Breast epithelium (tissue), 3 donors: Measurements from ENCODE around the gene MACROH2A2.

ENCODE experiments used
- POLR2A ChIP-seq: fragments of 450-650 bp; IDR thresholded peaks from one replicate; pipeline ENCODE4 v1.6.1; 2016; ENCODE audit warnings: antibody characterized with exemption, mild to moderate bottlenecking, moderate library complexity
- TF ChIP-seq, protein P1 (sequence below), 3 donors: fragments of 450-650 bp; IDR thresholded peaks; one replicate each; pipeline ENCODE4 v1.5.1; 2016 to 2017; ENCODE audit warnings: antibody characterized with exemption in 3 of 3, mild to moderate bottlenecking in 3 of 3, moderate library complexity in 3 of 3

DNA sequence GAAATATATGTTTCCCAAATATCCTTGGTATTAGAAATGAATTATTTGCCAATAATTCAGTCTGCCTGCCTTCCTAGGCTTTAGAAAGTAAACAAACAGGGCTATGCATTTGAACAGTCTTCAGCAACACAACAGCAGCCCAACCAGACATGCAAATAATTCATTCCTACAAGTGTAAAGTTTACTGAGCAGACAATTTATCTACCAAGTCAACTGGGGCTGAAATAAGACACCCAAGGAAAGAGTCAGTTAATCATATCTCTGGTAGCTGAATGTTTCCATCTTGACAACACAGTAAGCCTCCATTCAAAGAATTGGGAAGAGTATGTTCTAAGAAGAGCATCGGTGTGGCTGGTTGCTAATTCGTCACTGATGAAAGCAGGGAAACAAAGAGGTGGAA is 41.6 kb downstream of the MACROH2A2 start:
- TF ChIP-seq, protein P1, sequence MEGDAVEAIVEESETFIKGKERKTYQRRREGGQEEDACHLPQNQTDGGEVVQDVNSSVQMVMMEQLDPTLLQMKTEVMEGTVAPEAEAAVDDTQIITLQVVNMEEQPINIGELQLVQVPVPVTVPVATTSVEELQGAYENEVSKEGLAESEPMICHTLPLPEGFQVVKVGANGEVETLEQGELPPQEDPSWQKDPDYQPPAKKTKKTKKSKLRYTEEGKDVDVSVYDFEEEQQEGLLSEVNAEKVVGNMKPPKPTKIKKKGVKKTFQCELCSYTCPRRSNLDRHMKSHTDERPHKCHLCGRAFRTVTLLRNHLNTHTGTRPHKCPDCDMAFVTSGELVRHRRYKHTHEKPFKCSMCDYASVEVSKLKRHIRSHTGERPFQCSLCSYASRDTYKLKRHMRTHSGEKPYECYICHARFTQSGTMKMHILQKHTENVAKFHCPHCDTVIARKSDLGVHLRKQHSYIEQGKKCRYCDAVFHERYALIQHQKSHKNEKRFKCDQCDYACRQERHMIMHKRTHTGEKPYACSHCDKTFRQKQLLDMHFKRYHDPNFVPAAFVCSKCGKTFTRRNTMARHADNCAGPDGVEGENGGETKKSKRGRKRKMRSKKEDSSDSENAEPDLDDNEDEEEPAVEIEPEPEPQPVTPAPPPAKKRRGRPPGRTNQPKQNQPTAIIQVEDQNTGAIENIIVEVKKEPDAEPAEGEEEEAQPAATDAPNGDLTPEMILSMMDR (IDR thresholded peaks at IDR 0.05) = no peak
- no peak for TF ChIP-seq POLR2A
